Mucosa of stomach (tissue), 1 donor: Measurements from ENCODE around the gene HPCA.

Experiments
- H3K27me3 ChIP-seq: one replicate; pipeline ENCODE4 v1.7.0; 2013; ENCODE audit warnings: mild to moderate bottlenecking, low read length; ENCODE audit not compliant: control insufficient read depth, insufficient read depth
- H3K36me3 ChIP-seq: one replicate; pipeline ENCODE4 v1.7.0; 2013; ENCODE audit warnings: low read length; ENCODE audit not compliant: control insufficient read depth, insufficient read depth
- H3K4me1 ChIP-seq: one replicate; pipeline ENCODE4 v1.7.0; 2013; ENCODE audit warnings: mild to moderate bottlenecking, low read length; ENCODE audit not compliant: control insufficient read depth, insufficient read depth
- H3K4me3 ChIP-seq: one replicate; pipeline ENCODE4 v1.7.0; 2013; ENCODE audit warnings: low read length
- H3K9ac ChIP-seq: one replicate; pipeline ENCODE4 v1.7.0; 2013; ENCODE audit warnings: mild to moderate bottlenecking, low read length, moderate library complexity
- H3K9me3 ChIP-seq: one replicate; pipeline ENCODE4 v1.7.0; 2013; ENCODE audit warnings: mild to moderate bottlenecking, low read length, moderate library complexity; ENCODE audit not compliant: control insufficient read depth
- donor health status: Pancreatic carcinoma.

Gene HPCA

GRCh38 chr1:32919811-32920733, 33.8 kb downstream of the HPCA start:
- Histone ChIP-seq H3K9ac (no peak overlapping the region), H3K9me3 (no peaks in the 10 kb centered on the region), H3K4me3 (no peak overlapping the region), H3K27me3 (peaks cover 11% of the 10 kb centered on the region), H3K4me1 (peaks cover 8% of the 10 kb centered on the region), H3K36me3 (no peaks in the 10 kb centered on the region)

- H3K4me3 ChIP-seq = no peak overlapping the region
- H3K27me3 ChIP-seq = peaks cover 18% of the 10 kb centered on the region
- H3K36me3 ChIP-seq = no peaks in the 10 kb centered on the region
- peaks cover 16% of the 10 kb centered on the region for H3K4me1 ChIP-seq
- no peak overlapping the region for H3K9ac ChIP-seq
- H3K9me3 ChIP-seq = no peaks in the 10 kb centered on the region
These were observed 34.5 kb downstream of the HPCA start for GRCh38 chr1:32920833-32921232.

GRCh38 chr1:32924881-32925344, 38.6 kb downstream of the HPCA start:
- Histone ChIP-seq H3K9ac (peak overlapping the region; percentile 16), H3K27me3 (peaks cover 17% of the 10 kb centered on the region), H3K9me3 (no peaks in the 10 kb centered on the region), H3K36me3 (no peaks in the 10 kb centered on the region), H3K4me1 (peaks cover 17% of the 10 kb centered on the region), H3K4me3 (no peak overlapping the region)

GRCh38 chr1:32925403-32926162, 39.3 kb downstream of the HPCA start:
- Histone ChIP-seq H3K36me3 (no peaks in the 10 kb centered on the region), H3K9ac (peak overlapping the region; percentile 16), H3K27me3 (peaks cover 17% of the 10 kb centered on the region), H3K4me1 (peaks cover 17% of the 10 kb centered on the region), H3K4me3 (no peak overlapping the region), H3K9me3 (no peaks in the 10 kb centered on the region)

- no peak overlapping the region for H3K9ac ChIP-seq
- no peaks in the 10 kb centered on the region for H3K36me3 ChIP-seq
- peaks cover 17% of the 10 kb centered on the region for H3K27me3 ChIP-seq
- no peaks in the 10 kb centered on the region for H3K9me3 ChIP-seq
- H3K4me1 ChIP-seq = peaks cover 17% of the 10 kb centered on the region
- no peak overlapping the region for H3K4me3 ChIP-seq
These were observed 40.3 kb downstream of the HPCA start for GRCh38 chr1:32926562-32926961.

GRCh38 chr1:32927441-32927840, 41.1 kb downstream of the HPCA start:
- H3K4me1 ChIP-seq = peaks cover 17% of the 10 kb centered on the region
- no peak overlapping the region for H3K4me3 ChIP-seq
- no peaks in the 10 kb centered on the region for H3K36me3 ChIP-seq
- H3K9me3 ChIP-seq = no peaks in the 10 kb centered on the region
- H3K9ac ChIP-seq = no peak overlapping the region
- peaks cover 17% of the 10 kb centered on the region for H3K27me3 ChIP-seq

GRCh38 chr1:32928285-32928684, 42.0 kb downstream of the HPCA start:
- Histone ChIP-seq H3K27me3 (peaks cover 17% of the 10 kb centered on the region), H3K36me3 (no peaks in the 10 kb centered on the region), H3K9me3 (no peaks in the 10 kb centered on the region), H3K4me3 (no peak overlapping the region), H3K4me1 (peaks cover 18% of the 10 kb centered on the region), H3K9ac (no peak overlapping the region)

- Histone ChIP-seq H3K4me1 (peaks cover 23% of the 10 kb centered on the region), H3K4me3 (no peak overlapping the region), H3K9me3 (no peaks in the 10 kb centered on the region)
These were observed 42.4 kb downstream of the HPCA start for GRCh38 chr1:32928715-32929114.

GRCh38 chr1:32929366-32929765, 43.1 kb downstream of the HPCA start:
- H3K27me3 ChIP-seq = peaks cover 16% of the 10 kb centered on the region
- no peak overlapping the region for H3K4me3 ChIP-seq
- no peak overlapping the region for H3K9ac ChIP-seq
- no peaks in the 10 kb centered on the region for H3K9me3 ChIP-seq
- H3K4me1 ChIP-seq = peaks cover 28% of the 10 kb centered on the region
- no peaks in the 10 kb centered on the region for H3K36me3 ChIP-seq

More at GRCh38 chr1:32928715-32929114, 42.4 kb downstream of the HPCA start:
- Histone ChIP-seq H3K36me3 (no peaks in the 10 kb centered on the region), H3K27me3 (peaks cover 17% of the 10 kb centered on the region), H3K9ac (no peak overlapping the region)

GRCh38 chr1:32931760-32932159, 45.5 kb downstream of the HPCA start:
- peaks cover 14% of the 10 kb centered on the region for H3K4me1 ChIP-seq
- no peaks in the 10 kb centered on the region for H3K9me3 ChIP-seq
- no peak overlapping the region for H3K4me3 ChIP-seq
- no peaks in the 10 kb centered on the region for H3K36me3 ChIP-seq
- H3K27me3 ChIP-seq = no peaks in the 10 kb centered on the region
- H3K9ac ChIP-seq = no peak overlapping the region

- H3K36me3 ChIP-seq = no peaks in the 10 kb centered on the region
- H3K9ac ChIP-seq = peak overlapping the region; percentile 35
- no peaks in the 10 kb centered on the region for H3K27me3 ChIP-seq
- H3K9me3 ChIP-seq = no peaks in the 10 kb centered on the region
- H3K4me1 ChIP-seq = peaks cover 14% of the 10 kb centered on the region
- H3K4me3 ChIP-seq = no peak overlapping the region
These were observed 47.5 kb downstream of the HPCA start for GRCh38 chr1:32933742-32934322.

GRCh38 chr1:32934535-32934934, 48.2 kb downstream of the HPCA start:
- no peak overlapping the region for H3K4me3 ChIP-seq
- no peak overlapping the region for H3K9ac ChIP-seq
- H3K4me1 ChIP-seq = peaks cover 16% of the 10 kb centered on the region
- no peaks in the 10 kb centered on the region for H3K27me3 ChIP-seq
- H3K36me3 ChIP-seq = no peaks in the 10 kb centered on the region
- no peaks in the 10 kb centered on the region for H3K9me3 ChIP-seq
